ENCODE results near the gene RAI14. TPM values are rescaled to one million over a fixed set of nuclear protein-coding genes. Genes with fewer than 3 reads are reported as not detected.
A peak's percentile ranks its signal among the peaks of the same experiment; 100 is the strongest.

RAI14 gene
- total RNA-seq, 1 experiment from 2014 or later, result 71.5 TPM

- CTCF ChIA-PET, result no interaction called here
- TF ChIP-seq CTCF (IDR thresholded peaks at IDR 0.05; ENCODE audit: insufficient read depth in 1 of 2, low read depth in 1 of 2, low read length in 1 of 2, severe bottlenecking in 1 of 2, unreplicated experiment in 1 of 2), result no peak
- BruUV-seq (replicated peaks), result no TSS peak
- no peak overlapping the region for H3K27ac Mint-ChIP-seq (ENCODE audit: unreplicated experiment)
- H3K4me1 ChIP-seq, result peaks cover 38% of the 10 kb centered on the region
- no peaks in the 10 kb centered on the region for H3K27me3 ChIP-seq (replicated peaks; ENCODE audit: control insufficient read depth, insufficient read depth, low read length)
- no peak for DNase-seq
- peaks cover 44% of the 10 kb centered on the region for H3K4me1 Mint-ChIP-seq (ENCODE audit: low read depth, unreplicated experiment)
- no peaks in the 10 kb centered on the region for H3K36me3 ChIP-seq (ENCODE audit: control insufficient read depth, insufficient read depth, low read length)
- H3K9me3 ChIP-seq, result no peaks in the 10 kb centered on the region
- POLR2A ChIA-PET, result no interaction called here
- no peak overlapping the region for H3K4me3 ChIP-seq (ENCODE audit: low read depth, low read length)
- peaks cover 16% of the 10 kb centered on the region for H3K36me3 Mint-ChIP-seq (ENCODE audit: insufficient read depth, unreplicated experiment)
- no peak overlapping the region for H3K4me3 Mint-ChIP-seq (ENCODE audit: unreplicated experiment)
- no peaks in the 10 kb centered on the region for H3K27me3 Mint-ChIP-seq (ENCODE audit: insufficient read depth, unreplicated experiment)
- no peaks in the 10 kb centered on the region for H3K9me3 Mint-ChIP-seq (ENCODE audit: unreplicated experiment)
- intact Hi-C loops (cut with micrococcal nuclease; ENCODE audit: unreplicated experiment), result no loop called here
Observed at GRCh38 chr5:34680896-34681295, 24.8 kb downstream of the RAI14 start.

GRCh38 chr5:34682926-34683623 lies 26.9 kb downstream of the RAI14 start:
- H3K36me3 ChIP-seq (ENCODE audit: control insufficient read depth, insufficient read depth, low read length), result no peaks in the 10 kb centered on the region
- H3K4me3 ChIP-seq (ENCODE audit: low read depth, low read length), result no peak overlapping the region
- CTCF ChIA-PET, result no interaction called here
- BruUV-seq (replicated peaks), result no TSS peak
- Mint-ChIP-seq H3K9me3 (ENCODE audit: unreplicated experiment) (no peaks in the 10 kb centered on the region), H3K4me1 (ENCODE audit: low read depth, unreplicated experiment) (peaks cover 58% of the 10 kb centered on the region), H3K27ac (ENCODE audit: unreplicated experiment) (peak overlapping the region; percentile 62), H3K27me3 (ENCODE audit: insufficient read depth, unreplicated experiment) (no peaks in the 10 kb centered on the region), H3K4me3 (ENCODE audit: unreplicated experiment) (no peak overlapping the region), H3K36me3 (ENCODE audit: insufficient read depth, unreplicated experiment) (peaks cover 16% of the 10 kb centered on the region)
- H3K4me1 ChIP-seq, result peaks cover 50% of the 10 kb centered on the region
- no peak for TF ChIP-seq CTCF (IDR thresholded peaks at IDR 0.05; ENCODE audit: insufficient read depth in 1 of 2, low read depth in 1 of 2, low read length in 1 of 2, severe bottlenecking in 1 of 2, unreplicated experiment in 1 of 2)
- DNase-seq, result no peak
- H3K27me3 ChIP-seq (replicated peaks; ENCODE audit: control insufficient read depth, insufficient read depth, low read length), result no peaks in the 10 kb centered on the region
- no peaks in the 10 kb centered on the region for H3K9me3 ChIP-seq
- POLR2A ChIA-PET, result no interaction called here
- intact Hi-C loops (cut with micrococcal nuclease; ENCODE audit: unreplicated experiment), result no loop called here

GRCh38 chr5:34684281-34684979 lies 28.3 kb downstream of the RAI14 start:
- Mint-ChIP-seq H3K4me3 (ENCODE audit: unreplicated experiment) (peak overlapping the region; percentile 59), H3K36me3 (ENCODE audit: insufficient read depth, unreplicated experiment) (peaks cover 21% of the 10 kb centered on the region), H3K4me1 (ENCODE audit: low read depth, unreplicated experiment) (peaks cover 50% of the 10 kb centered on the region), H3K9me3 (ENCODE audit: unreplicated experiment) (no peaks in the 10 kb centered on the region), H3K27me3 (ENCODE audit: insufficient read depth, unreplicated experiment) (no peaks in the 10 kb centered on the region), H3K27ac (ENCODE audit: unreplicated experiment) (peak overlapping the region; percentile 88)
- H3K4me3 ChIP-seq (ENCODE audit: low read depth, low read length), result no peak overlapping the region
- no peak for TF ChIP-seq CTCF (IDR thresholded peaks at IDR 0.05; ENCODE audit: insufficient read depth in 1 of 2, low read depth in 1 of 2, low read length in 1 of 2, severe bottlenecking in 1 of 2, unreplicated experiment in 1 of 2)
- peaks cover 53% of the 10 kb centered on the region for H3K4me1 ChIP-seq
- H3K9me3 ChIP-seq, result no peaks in the 10 kb centered on the region
- CTCF ChIA-PET, result no interaction called here
- peak; percentile 43 to 49 for DNase-seq
- H3K27me3 ChIP-seq (replicated peaks; ENCODE audit: control insufficient read depth, insufficient read depth, low read length), result no peaks in the 10 kb centered on the region
- BruUV-seq (replicated peaks), result no TSS peak
- intact Hi-C loops (cut with micrococcal nuclease; ENCODE audit: unreplicated experiment), result no loop called here
- POLR2A ChIA-PET, result interaction anchor here (0.6 kb wide), 1 partner anchor 27 kb away, joined by 3 read pairs; no protein-coding TSS in a partner anchor
- no peaks in the 10 kb centered on the region for H3K36me3 ChIP-seq (ENCODE audit: control insufficient read depth, insufficient read depth, low read length)
